HS-27A (cell line): ENCODE data around the gene ADSS2.
"Not testable (repeated sequence)": the region's sequence is repeated elsewhere in the genome, so short reads cannot be mapped to it uniquely, and the experiment has no call there.

ENCODE experiments used
- DNase-seq: peaks from one replicate; pipeline ENCODE4 v3.0.0-alpha.2; 2012; ENCODE audit warnings: low read depth, missing footprints

The ADSS2 gene

GRCh38 chr1:244451539-244451950, at the start of gene ADSS2:
Gene ADSS2 (minus strand): TSS chr1:244451909. CDS start chr1:244451817, 92 bp downstream.
- no peak for DNase-seq

- not testable (repeated sequence) for DNase-seq
Observed at GRCh38 chr1:244500515-244500914, 48.8 kb upstream of the ADSS2 start.

- DNase-seq, result not testable (repeated sequence)
Observed at GRCh38 chr1:244499484-244499883, 47.8 kb upstream of the ADSS2 start.

- DNase-seq, result no peak
Observed at GRCh38 chr1:244497805-244498204, 46.1 kb upstream of the ADSS2 start.

GRCh38 chr1:244496186-244496585, 44.5 kb upstream of the ADSS2 start:
- no peak for DNase-seq

GRCh38 chr1:244494653-244495052, 42.9 kb upstream of the ADSS2 start:
- no peak for DNase-seq

- not testable (repeated sequence) for DNase-seq
Observed at GRCh38 chr1:244484971-244485370, 33.3 kb upstream of the ADSS2 start.

GRCh38 chr1:244473059-244473605, 21.4 kb upstream of the ADSS2 start:
- DNase-seq, result no peak

- no peak for DNase-seq
Observed at GRCh38 chr1:244466724-244467123, 15.0 kb upstream of the ADSS2 start.

- no peak for DNase-seq
Observed at GRCh38 chr1:244461245-244462071, 9.7 kb upstream of the ADSS2 start, which contains the start of gene CATSPERE. Gene CATSPERE (plus strand): TSS chr1:244461273. CDS start chr1:244461430, 157 bp downstream.

- DNase-seq, result no peak
Observed at GRCh38 chr1:244460197-244460596, 8.5 kb upstream of the ADSS2 start.

- no peak for DNase-seq
Observed at GRCh38 chr1:244458781-244459180, 7.1 kb upstream of the ADSS2 start.

GRCh38 chr1:244456586-244456985, 4.9 kb upstream of the ADSS2 start:
- DNase-seq, result no peak

- DNase-seq, result no peak
Observed at GRCh38 chr1:244454412-244454811, 2.7 kb upstream of the ADSS2 start.

GRCh38 chr1:244451951-244452795, 464 bp upstream of the ADSS2 start:
- DNase-seq, result peak; percentile 94

GRCh38 chr1:244450597-244451538, 841 bp downstream of the ADSS2 start:
- no peak for DNase-seq

- DNase-seq, result no peak
Observed at GRCh38 chr1:244449936-244450508, 1.7 kb downstream of the ADSS2 start.

GRCh38 chr1:244448279-244449036, 3.3 kb downstream of the ADSS2 start:
- no peak for DNase-seq

- DNase-seq, result no peak
Observed at GRCh38 chr1:244447552-244447951, 4.2 kb downstream of the ADSS2 start.

- DNase-seq, result no peak
Observed at GRCh38 chr1:244447024-244447423, 4.7 kb downstream of the ADSS2 start.
